ENCODE data around the gene WWOX. TPM values are rescaled to one million over a fixed set of nuclear protein-coding genes. Genes with fewer than 3 reads are reported as not detected.

Gene WWOX
- polyA plus RNA-seq, 3 donors: 36.4 to 36.6 (median 36.5) TPM

GRCh38 chr16:78431701-78432100, 332.2 kb downstream of the WWOX start:
- no peak for DNase-seq

GRCh38 chr16:78432451-78432850, 333.0 kb downstream of the WWOX start:
- DNase-seq: no peak

DNA sequence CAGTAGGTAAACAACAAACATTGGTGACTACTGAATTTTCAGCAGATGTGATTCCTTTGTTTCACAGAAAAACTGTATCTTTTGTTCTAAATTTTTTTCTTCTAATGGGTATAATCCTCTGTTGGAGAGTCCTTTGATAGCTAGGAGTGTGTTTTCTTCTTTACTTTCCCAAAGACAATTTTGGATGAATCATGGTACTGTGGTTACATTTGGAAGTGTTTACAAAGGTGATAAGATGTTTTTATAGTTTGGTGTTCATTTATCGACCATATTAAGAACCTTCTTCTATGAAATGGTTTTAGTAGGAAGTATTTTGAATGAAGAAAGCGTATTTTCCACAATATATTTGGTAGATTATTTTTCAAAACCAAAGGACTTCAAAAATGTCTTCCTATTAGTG, 333.7 kb downstream of the WWOX start:
- DNase-seq: no peak

- no peak for DNase-seq
Measured at GRCh38 chr16:78434401-78434800, 334.9 kb downstream of the WWOX start.

DNA sequence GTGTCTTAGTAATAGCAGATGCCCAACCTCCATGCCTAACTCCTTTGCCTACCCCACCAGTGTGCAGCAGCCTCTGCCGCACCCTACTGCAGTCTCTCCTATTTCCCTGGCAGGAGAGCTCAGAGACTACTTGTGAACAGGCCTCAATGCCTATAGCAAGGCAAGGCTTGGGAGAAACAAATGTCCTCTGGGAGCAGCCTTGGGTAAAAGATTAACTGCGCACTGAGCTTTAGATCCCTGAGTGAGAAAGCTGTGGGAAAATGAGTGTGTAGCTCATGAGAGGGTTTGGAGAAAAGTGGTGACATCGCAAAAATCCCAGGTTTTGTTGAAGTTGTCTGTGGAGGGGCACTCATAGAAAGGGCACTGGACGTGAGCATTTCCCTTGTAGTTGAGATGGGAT, 335.8 kb downstream of the WWOX start:
- DNase-seq: no peak

DNA sequence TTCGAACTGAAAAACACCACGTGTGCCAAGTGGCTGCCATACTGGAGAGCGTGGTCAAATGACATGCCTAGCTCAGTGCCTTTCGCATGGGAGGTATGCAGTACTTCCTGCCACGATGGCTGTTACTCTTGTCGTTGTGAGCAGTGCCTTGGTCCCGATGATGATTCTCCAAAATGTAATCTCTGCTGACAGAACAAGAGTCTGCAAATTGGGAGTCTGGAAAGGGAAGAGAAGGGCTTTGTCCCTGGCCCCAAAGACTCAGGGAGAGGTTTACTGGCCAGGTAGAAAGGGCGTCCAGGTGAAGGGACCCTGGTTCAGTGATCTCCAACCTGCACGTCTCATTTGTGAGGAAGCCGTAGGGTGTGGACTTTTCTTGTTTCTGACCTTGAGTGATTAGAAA, 336.6 kb downstream of the WWOX start:
- no peak for DNase-seq

- no peak for DNase-seq
Measured at GRCh38 chr16:78436846-78437245, 337.4 kb downstream of the WWOX start.

GRCh38 chr16:78437352-78437968, 338.0 kb downstream of the WWOX start:
- DNase-seq: no peak

DNA sequence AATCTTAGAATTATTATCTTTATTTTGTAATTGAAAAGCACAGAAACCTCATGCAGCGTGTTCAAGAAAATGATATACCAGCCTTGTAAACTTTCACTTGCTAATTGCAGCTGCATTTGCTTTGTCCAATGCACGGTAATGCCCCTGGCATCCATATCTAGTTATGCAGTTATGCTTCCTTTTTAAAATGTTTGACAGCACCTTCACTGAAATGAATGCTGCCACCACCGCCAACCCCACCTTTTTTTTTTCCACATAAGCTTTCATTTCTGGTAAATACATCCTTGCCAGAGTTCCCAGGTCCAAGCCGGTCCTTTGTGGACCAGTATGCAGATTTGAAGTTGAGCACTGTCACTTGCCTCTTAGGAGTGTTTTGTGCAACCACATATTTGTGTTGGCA, 338.8 kb downstream of the WWOX start:
- no peak for DNase-seq

GRCh38 chr16:78438632-78439031, 339.2 kb downstream of the WWOX start:
- no peak for DNase-seq

GRCh38 chr16:78439646-78440045, 340.2 kb downstream of the WWOX start:
- no peak for DNase-seq

- no peak for DNase-seq
Measured at GRCh38 chr16:78441298-78441697, 341.8 kb downstream of the WWOX start.

DNA sequence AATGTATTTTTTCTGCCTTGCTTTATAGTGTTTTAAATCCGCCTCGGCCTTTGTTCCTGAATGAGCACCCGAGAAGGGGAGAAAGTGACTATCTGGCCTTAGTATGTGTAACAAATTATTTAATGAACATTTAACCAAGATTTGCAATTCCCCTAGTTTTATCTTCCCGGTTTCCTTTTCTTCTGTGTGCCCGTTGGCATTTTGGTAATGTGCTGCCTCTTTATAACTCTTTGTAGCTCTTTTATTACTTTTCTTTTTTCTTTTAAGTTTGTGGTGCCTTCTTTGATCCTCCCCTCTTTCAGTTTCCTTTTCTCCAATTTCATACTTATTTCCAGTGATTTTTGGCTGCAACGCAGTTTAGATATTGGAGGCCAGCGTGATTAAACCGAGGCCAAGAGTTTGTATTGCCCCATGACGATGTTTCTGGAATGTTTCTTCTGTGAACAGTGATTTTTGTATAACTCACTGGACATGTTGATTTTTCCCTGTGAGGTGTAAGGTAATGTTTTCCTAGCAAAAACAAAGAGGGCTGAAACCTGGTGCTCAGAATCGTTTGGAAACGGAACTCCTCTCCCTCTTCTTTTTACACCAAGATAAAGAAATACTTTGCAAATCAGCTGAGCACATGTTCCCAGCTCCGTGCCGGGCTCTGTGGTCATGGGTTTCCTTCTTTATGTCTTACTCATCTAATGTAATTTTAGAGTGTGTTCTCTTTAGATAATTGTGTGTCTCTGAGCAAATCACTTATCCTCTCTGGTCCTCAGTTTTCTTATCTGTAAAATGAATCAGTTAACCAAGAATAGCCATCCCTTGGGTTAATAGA, 344.3 kb downstream of the WWOX start:
- DNase-seq: no peak

GRCh38 chr16:78445818-78446217, 346.4 kb downstream of the WWOX start:
- no peak for DNase-seq

DNA sequence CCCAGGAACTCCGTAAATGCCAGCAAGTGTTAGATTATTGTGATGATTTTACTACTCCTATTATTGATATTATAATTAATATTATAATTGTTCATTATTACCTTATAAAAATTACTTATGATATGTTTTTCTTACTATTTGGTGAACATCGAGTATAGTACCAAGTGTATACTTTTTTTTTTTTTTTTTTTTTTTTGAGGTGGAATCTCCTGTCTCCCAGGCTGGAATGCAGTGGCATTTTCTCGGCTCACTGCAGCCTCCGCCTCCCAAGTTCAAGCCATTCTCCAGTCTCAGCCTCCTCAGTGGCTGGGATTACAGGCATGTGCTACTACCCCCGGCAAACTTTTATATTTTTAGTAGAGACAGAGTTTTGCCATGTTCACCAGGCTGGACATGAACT, 347.0 kb downstream of the WWOX start:
- DNase-seq: no peak

- no peak for DNase-seq
Measured at GRCh38 chr16:78446992-78447563, 347.6 kb downstream of the WWOX start.

GRCh38 chr16:78448658-78449271, 349.3 kb downstream of the WWOX start:
- no peak for DNase-seq

GRCh38 chr16:78450255-78450654, 350.8 kb downstream of the WWOX start:
- DNase-seq: no peak

DNA sequence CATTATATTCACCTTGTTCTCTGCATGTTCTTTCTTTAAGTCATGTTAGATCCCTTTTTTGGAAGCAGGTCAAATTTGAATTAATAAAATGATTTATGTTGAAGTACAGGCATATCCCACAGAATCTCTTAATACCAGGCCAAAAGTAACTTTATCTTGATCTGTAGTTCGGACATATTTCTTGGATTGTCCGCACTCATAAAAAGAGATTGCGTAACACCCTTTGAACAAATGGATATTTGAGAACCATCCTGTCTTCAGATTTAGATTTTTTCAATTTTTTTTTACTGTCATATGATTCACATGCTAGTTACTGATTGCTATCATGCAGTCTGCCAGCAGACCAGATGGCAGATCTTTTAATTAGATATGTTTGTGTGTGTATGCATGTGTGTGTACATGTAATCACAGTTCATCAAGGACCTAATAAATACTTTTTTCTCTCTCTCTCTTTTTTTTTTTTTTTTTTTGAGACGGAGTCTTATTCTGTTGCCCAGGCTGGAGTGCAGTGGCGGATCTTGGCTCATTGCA, 352.6 kb downstream of the WWOX start:
- no peak for DNase-seq

- DNase-seq: no peak
Measured at GRCh38 chr16:78455861-78456260, 356.4 kb downstream of the WWOX start.

GRCh38 chr16:78458588-78458987, 359.1 kb downstream of the WWOX start:
- no peak for DNase-seq

DNA sequence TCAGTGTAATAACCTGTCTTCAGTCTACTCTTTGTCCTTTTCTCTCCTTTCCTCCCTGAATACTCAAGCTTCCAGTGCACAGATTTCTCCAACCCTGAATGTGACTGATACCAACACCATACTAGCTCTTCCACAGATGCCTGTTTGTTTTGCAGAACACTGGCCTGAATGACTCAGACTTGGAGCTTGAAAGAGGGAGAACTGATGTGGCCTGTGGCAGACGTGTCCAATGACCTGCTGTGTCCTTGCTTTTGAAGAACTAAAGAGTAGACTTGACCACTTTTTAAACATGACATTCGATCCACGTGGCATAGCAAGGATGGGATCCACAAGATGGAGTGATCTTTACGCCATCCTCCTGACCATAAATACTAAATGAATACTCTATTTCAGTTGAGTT, 361.0 kb downstream of the WWOX start:
- DNase-seq: no peak

GRCh38 chr16:78461087-78461486, 361.6 kb downstream of the WWOX start:
- DNase-seq: no peak

Data from renal pelvis (tissue), 4 donors.